HEK293 (cell line): ENCODE data around the gene TRIP4.

Experiments used
- CTCF ChIA-PET: fragments of 350-600 bp; formaldehyde crosslinking; extraction: SDS; loops from one replicate; lab custom pipeline; 2021; ENCODE audit warnings: antibody characterized with exemption; lab: Yijun Ruan, JAX
- POLR2A ChIA-PET: fragments of 300-600 bp; formaldehyde crosslinking; extraction: SDS; loops from one replicate; lab custom pipeline; 2020; ENCODE audit warnings: antibody characterized with exemption, inconsistent platforms; lab: Yijun Ruan, JAX
- H3K27ac ChIP-seq: fragments of 200-500 bp; sonication (Bioruptor generic); 2 replicates; pipeline ENCODE4 v1.5.1; 2014; ENCODE audit warnings: low read depth, low read length, control low read depth, inconsistent platforms; ENCODE audit errors: extremely low read depth
- H3K36me3 ChIP-seq, 2 experiments: fragments of 200-500 bp in 1 of 2; sonication (Bioruptor generic) in 1 of 2; 1 replicate in 1 of 2; 2 replicates in 1 of 2; pipeline ENCODE4 v1.5.1; 2014 to 2017; ENCODE audit warnings: inconsistent platforms in 2 of 2, low read length in 2 of 2; ENCODE audit not compliant: control insufficient read depth in 2 of 2, insufficient read depth in 1 of 2
- H3K4me1 ChIP-seq: fragments of 200-500 bp; sonication (Bioruptor generic); 2 replicates; pipeline ENCODE4 v1.5.1; 2014; ENCODE audit warnings: mild to moderate bottlenecking, low read length, inconsistent platforms; ENCODE audit not compliant: control insufficient read depth, insufficient read depth
- H3K4me3 ChIP-seq: 2 replicates; pipeline ENCODE4 v1.5.1; 2011; ENCODE audit warnings: low read depth, mild to moderate bottlenecking, control low read depth, low read length, moderate library complexity
- H3K9me3 ChIP-seq: fragments of 200-500 bp; sonication (Bioruptor generic); 2 replicates; pipeline ENCODE4 v1.5.1; 2014; ENCODE audit warnings: low read depth, low read length, inconsistent platforms; ENCODE audit not compliant: control insufficient read depth, insufficient read depth
- BCL11B ChIP-seq: fragments of 450-650 bp; formaldehyde crosslinking; IDR thresholded peaks from 2 replicates; pipeline ENCODE4 v1.5.1; 2016; ENCODE audit warnings: low read depth, missing biosample characterization, missing genetic modification characterization
- GLI4 ChIP-seq: fragments of 450-650 bp; formaldehyde crosslinking; IDR thresholded peaks from 2 replicates; pipeline ENCODE4 v1.5.1; 2016; ENCODE audit warnings: missing biosample characterization, missing genetic modification characterization
- KLF1 ChIP-seq: fragments of 450-650 bp; formaldehyde crosslinking; IDR thresholded peaks from 2 replicates; pipeline ENCODE4 v1.5.1; 2016; ENCODE audit warnings: missing biosample characterization, missing genetic modification characterization
- KLF16 ChIP-seq: fragments of 450-650 bp; formaldehyde crosslinking; IDR thresholded peaks from 2 replicates; pipeline ENCODE4 v1.5.1; 2017; ENCODE audit warnings: missing biosample characterization, missing genetic modification characterization
- SCRT2 ChIP-seq: fragments of 450-650 bp; formaldehyde crosslinking; IDR thresholded peaks from 2 replicates; pipeline ENCODE4 v1.5.1; 2016; ENCODE audit warnings: missing biosample characterization, missing genetic modification characterization
- YY2 ChIP-seq: fragments of 450-650 bp; formaldehyde crosslinking; IDR thresholded peaks from 2 replicates; pipeline ENCODE4 v1.5.1; 2016; ENCODE audit warnings: missing biosample characterization, missing genetic modification characterization
- ZBTB48 ChIP-seq: fragments of 450-650 bp; formaldehyde crosslinking; IDR thresholded peaks from 2 replicates; pipeline ENCODE4 v1.5.1; 2016; ENCODE audit warnings: missing biosample characterization, missing genetic modification characterization
- ZFHX2 ChIP-seq: fragments of 450-650 bp; formaldehyde crosslinking; conservative IDR thresholded peaks from 2 replicates; pipeline ENCODE4 v1.5.1; 2016; ENCODE audit warnings: missing biosample characterization, missing genetic modification characterization
- ZNF112 ChIP-seq: fragments of 450-650 bp; formaldehyde crosslinking; IDR thresholded peaks from 2 replicates; pipeline ENCODE4 v1.5.0; 2017; ENCODE audit warnings: missing biosample characterization, missing genetic modification characterization
- ZNF248 ChIP-seq: fragments of 450-650 bp; formaldehyde crosslinking; IDR thresholded peaks from 2 replicates; pipeline ENCODE4 v1.5.1; 2017; ENCODE audit warnings: missing biosample characterization, missing genetic modification characterization
- ZNF426 ChIP-seq: fragments of 450-650 bp; formaldehyde crosslinking; IDR thresholded peaks from 2 replicates; pipeline ENCODE4 v1.5.1; 2017; ENCODE audit warnings: missing biosample characterization, missing genetic modification characterization, mild to moderate bottlenecking, inconsistent platforms, moderate library complexity
- ZNF549 ChIP-seq: fragments of 450-650 bp; IDR thresholded peaks from 2 replicates; pipeline ENCODE4 v1.5.1; 2018; ENCODE audit warnings: missing biosample characterization, missing genetic modification characterization, mild to moderate bottlenecking, inconsistent platforms, moderate library complexity
- ZNF596 ChIP-seq: fragments of 450-650 bp; IDR thresholded peaks from 2 replicates; pipeline ENCODE4 v1.5.0; 2018; ENCODE audit warnings: missing biosample characterization, mild to moderate bottlenecking, missing genetic modification characterization, moderate library complexity
- ZNF768 ChIP-seq: fragments of 450-650 bp; formaldehyde crosslinking; IDR thresholded peaks from 2 replicates; pipeline ENCODE4 v1.5.1; 2018; ENCODE audit warnings: missing biosample characterization, mild to moderate bottlenecking, missing genetic modification characterization
- ZNF830 ChIP-seq: fragments of 450-650 bp; IDR thresholded peaks from 2 replicates; pipeline ENCODE4 v1.5.0; 2018; ENCODE audit warnings: missing biosample characterization, missing genetic modification characterization, low read depth, mild to moderate bottlenecking, moderate library complexity
- ZNF843 ChIP-seq: fragments of 450-650 bp; formaldehyde crosslinking; IDR thresholded peaks from 2 replicates; pipeline ENCODE4 v1.5.1; 2016; ENCODE audit warnings: missing biosample characterization, missing genetic modification characterization
- TF ChIP-seq, protein P1 (sequence below): fragments of 450-650 bp; formaldehyde crosslinking; IDR thresholded peaks from 2 replicates; pipeline ENCODE4 v1.5.1; 2016; ENCODE audit warnings: missing biosample characterization, missing genetic modification characterization
- TF ChIP-seq, protein P2 (sequence below): fragments of 450-650 bp; formaldehyde crosslinking; IDR thresholded peaks from 2 replicates; pipeline ENCODE4 v1.5.1; 2016; ENCODE audit warnings: missing biosample characterization, missing genetic modification characterization
- TF ChIP-seq, protein P3 (sequence below): fragments of 450-650 bp; formaldehyde crosslinking; IDR thresholded peaks from 2 replicates; pipeline ENCODE4 v1.5.1; 2016; ENCODE audit warnings: missing biosample characterization, missing genetic modification characterization
- TF ChIP-seq, protein P4 (sequence below): fragments of 450-650 bp; formaldehyde crosslinking; IDR thresholded peaks from 2 replicates; pipeline ENCODE4 v1.5.0; 2017; ENCODE audit warnings: missing biosample characterization, missing genetic modification characterization, borderline replicate concordance

The TRIP4 gene

DNA sequence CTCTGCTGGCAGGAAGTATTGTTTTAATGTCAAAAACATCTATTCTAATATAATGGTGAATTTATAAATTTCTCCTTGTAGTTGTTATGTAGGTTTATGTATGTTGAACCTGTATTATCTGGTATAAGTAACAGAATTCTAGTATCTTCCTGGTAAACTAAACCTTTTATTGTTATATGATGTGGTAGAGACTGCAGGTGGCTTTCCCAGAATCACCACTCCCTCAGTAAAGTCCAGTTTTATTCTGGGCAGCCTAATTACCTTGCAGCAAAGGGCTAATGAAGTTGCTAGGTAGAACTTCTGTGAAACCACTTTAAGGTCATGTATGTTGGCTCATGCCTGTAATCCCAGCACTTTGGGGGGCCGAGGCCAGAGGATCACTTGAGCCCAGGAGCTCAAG, 47.3 kb upstream of the TRIP4 start:
- H3K4me3 ChIP-seq, result no peak overlapping the region
- peaks cover 0 to 7% of the 10 kb centered on the region in 2 experiments; a peak in 2 of 3 replicates for H3K36me3 ChIP-seq
- ChIA-PET POLR2A (no interaction called here), CTCF (no interaction called here)
- peaks cover 12% of the 10 kb centered on the region for H3K4me1 ChIP-seq
- TF ChIP-seq ZNF549 (tag by site-specific recombination), result no peak
- no peak for TF ChIP-seq ZFHX2 (tag by site-specific recombination)
- TF ChIP-seq YY2 (tag by site-specific recombination), result no peak
- TF ChIP-seq, protein P1, sequence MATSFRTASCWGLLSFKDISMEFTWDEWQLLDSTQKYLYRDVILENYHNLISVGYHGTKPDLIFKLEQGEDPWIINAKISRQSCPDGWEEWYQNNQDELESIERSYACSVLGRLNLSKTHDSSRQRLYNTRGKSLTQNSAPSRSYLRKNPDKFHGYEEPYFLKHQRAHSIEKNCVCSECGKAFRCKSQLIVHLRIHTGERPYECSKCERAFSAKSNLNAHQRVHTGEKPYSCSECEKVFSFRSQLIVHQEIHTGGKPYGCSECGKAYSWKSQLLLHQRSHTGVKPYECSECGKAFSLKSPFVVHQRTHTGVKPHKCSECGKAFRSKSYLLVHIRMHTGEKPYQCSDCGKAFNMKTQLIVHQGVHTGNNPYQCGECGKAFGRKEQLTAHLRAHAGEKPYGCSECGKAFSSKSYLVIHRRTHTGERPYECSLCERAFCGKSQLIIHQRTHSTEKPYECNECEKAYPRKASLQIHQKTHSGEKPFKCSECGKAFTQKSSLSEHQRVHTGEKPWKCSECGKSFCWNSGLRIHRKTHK (tag by site-specific recombination), result no peak
- no peak for TF ChIP-seq ZNF768 (tag by site-specific recombination)
- TF ChIP-seq SCRT2, result no peak
- TF ChIP-seq ZBTB48 (tag by site-specific recombination), result no peak
- TF ChIP-seq BCL11B, result no peak
- no peak for TF ChIP-seq ZNF830 (tag by site-specific recombination)
- no peak for TF ChIP-seq ZNF248 (tag by site-specific recombination)
- TF ChIP-seq, protein P2, sequence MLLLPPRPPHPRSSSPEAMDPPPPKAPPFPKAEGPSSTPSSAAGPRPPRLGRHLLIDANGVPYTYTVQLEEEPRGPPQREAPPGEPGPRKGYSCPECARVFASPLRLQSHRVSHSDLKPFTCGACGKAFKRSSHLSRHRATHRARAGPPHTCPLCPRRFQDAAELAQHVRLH (tag by site-specific recombination), result no peak
- no peak for TF ChIP-seq ZNF843 (tag by site-specific recombination)
- H3K27ac ChIP-seq, result no peak overlapping the region
- H3K9me3 ChIP-seq, result no peaks in the 10 kb centered on the region

DNA sequence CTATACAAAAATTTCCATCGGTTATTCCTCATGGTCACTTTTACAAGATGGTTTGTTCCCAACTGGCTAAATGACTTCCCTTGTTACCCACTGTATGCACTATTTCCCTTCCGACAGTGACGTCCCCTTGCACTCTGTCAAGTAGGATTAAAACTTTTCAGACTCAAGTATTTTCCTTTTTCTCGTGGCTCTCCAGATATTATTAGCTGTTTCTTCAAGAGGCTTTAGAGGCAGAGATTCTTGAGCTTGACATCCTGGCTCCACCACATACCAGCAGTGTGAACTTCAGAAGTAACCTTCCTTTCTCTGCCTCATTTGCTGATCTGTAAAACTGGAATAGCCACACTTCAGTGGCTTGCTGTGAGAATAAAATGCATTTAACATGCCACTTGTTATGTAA, 45.7 kb upstream of the TRIP4 start:
- ChIA-PET POLR2A (no interaction called here), CTCF (no interaction called here)
- H3K4me3 ChIP-seq, result no peak overlapping the region
- TF ChIP-seq KLF16 (no peak), ZNF596 (tag by site-specific recombination) (no peak), ZNF112 (tag by site-specific recombination) (no peak), ZNF426 (tag by site-specific recombination) (no peak), KLF1 (tag by site-specific recombination) (no peak), GLI4 (tag by site-specific recombination) (no peak)
- TF ChIP-seq, protein P3, sequence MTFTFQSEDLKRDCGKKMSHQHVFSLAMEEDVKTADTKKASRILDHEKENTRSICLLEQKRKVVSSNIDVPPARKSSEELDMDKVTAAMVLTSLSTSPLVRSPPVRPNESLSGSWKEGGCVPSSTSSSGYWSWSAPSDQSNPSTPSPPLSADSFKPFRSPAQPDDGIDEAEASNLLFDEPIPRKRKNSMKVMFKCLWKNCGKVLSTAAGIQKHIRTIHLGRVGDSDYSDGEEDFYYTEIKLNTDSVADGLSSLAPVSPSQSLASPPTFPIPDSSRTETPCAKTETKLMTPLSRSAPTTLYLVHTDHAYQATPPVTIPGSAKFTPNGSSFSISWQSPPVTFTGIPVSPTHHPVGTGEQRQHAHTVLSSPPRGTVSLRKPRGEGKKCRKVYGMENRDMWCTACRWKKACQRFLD (tag by site-specific recombination), result no peak
- TF ChIP-seq, protein P2 (tag by site-specific recombination), result no peak
- TF ChIP-seq, protein P4, sequence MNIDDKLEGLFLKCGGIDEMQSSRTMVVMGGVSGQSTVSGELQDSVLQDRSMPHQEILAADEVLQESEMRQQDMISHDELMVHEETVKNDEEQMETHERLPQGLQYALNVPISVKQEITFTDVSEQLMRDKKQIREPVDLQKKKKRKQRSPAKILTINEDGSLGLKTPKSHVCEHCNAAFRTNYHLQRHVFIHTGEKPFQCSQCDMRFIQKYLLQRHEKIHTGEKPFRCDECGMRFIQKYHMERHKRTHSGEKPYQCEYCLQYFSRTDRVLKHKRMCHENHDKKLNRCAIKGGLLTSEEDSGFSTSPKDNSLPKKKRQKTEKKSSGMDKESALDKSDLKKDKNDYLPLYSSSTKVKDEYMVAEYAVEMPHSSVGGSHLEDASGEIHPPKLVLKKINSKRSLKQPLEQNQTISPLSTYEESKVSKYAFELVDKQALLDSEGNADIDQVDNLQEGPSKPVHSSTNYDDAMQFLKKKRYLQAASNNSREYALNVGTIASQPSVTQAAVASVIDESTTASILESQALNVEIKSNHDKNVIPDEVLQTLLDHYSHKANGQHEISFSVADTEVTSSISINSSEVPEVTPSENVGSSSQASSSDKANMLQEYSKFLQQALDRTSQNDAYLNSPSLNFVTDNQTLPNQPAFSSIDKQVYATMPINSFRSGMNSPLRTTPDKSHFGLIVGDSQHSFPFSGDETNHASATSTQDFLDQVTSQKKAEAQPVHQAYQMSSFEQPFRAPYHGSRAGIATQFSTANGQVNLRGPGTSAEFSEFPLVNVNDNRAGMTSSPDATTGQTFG, result no peak
- H3K36me3 ChIP-seq, result peaks cover 0 to 7% of the 10 kb centered on the region in 2 experiments; a peak in 2 of 3 replicates
- H3K9me3 ChIP-seq, result no peaks in the 10 kb centered on the region
- H3K4me1 ChIP-seq, result peaks cover 12% of the 10 kb centered on the region
- no peak overlapping the region for H3K27ac ChIP-seq
